Esophagus muscularis mucosa (tissue), 3 donors: ENCODE measurements around the gene MBOAT7.

ENCODE experiments used
- CTCF ChIP-seq, 3 experiments: fragments of 200-600 bp in 2 of 3; fragments of 450-650 bp in 1 of 3; sonication (generic) in 2 of 3; IDR thresholded peaks; one replicate each; pipeline ENCODE4 v1.5.1; 2017 to 2019; ENCODE audit warnings: antibody characterized with exemption in 3 of 3, mild to moderate bottlenecking in 2 of 3, moderate library complexity in 1 of 3
- POLR2A ChIP-seq: fragments of 450-650 bp; IDR thresholded peaks from one replicate; pipeline ENCODE4 v1.6.1; 2017; ENCODE audit warnings: antibody characterized with exemption, moderate library complexity, mild to moderate bottlenecking, low read depth

- TF ChIP-seq CTCF (IDR thresholded peaks at IDR 0.05) (no peak), POLR2A (peak; percentile 60)
Observed at GRCh38 chr19:54189735-54190502, 539 bp upstream of the MBOAT7 start.
